GM10847 (cell line): Measurements from ENCODE around the gene CERCAM.

Experiments
- POLR2A ChIP-seq: IDR thresholded peaks from 2 replicates; pipeline ENCODE4 v1.6.1; 2011; ENCODE audit not compliant: insufficient read length; ENCODE audit errors: extremely low read depth

CERCAM gene

GRCh38 chr9:128420651-128421481 lies at the start of gene CERCAM:
Gene CERCAM, plus strand, starts transcription at chr9:128420857. Its CDS starts 21 bp downstream, at chr9:128420878.
- no peak for TF ChIP-seq POLR2A

DNA sequence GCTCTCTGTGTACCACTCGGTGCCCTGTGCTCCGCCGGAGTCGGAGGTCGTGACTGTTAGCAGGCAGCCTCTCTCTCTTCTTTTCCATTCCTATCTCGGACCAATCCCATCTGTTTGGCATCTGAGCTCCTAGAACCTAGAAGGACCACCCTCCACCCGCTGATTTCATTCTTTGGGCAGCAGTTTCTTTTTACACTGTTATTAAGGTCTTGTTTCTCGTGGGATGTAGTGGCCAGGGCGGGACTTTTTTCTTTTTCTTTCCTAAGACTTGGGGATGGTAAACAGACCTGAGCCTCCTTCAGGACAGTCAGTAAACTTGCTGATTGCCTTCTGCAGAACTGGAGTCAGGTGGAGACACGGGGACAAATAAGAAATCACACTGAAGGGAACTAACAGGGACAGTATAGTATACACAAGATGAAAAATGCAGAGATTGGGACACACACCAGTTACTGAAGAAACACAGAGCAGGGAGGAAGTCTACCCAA lies 49.0 kb upstream of the CERCAM start:
- no peak for TF ChIP-seq POLR2A

- TF ChIP-seq POLR2A = no peak
These were observed 48.4 kb upstream of the CERCAM start for GRCh38 chr9:128372188-128372641.

- no peak for TF ChIP-seq POLR2A
These were observed 47.9 kb upstream of the CERCAM start for GRCh38 chr9:128372784-128373183.

DNA sequence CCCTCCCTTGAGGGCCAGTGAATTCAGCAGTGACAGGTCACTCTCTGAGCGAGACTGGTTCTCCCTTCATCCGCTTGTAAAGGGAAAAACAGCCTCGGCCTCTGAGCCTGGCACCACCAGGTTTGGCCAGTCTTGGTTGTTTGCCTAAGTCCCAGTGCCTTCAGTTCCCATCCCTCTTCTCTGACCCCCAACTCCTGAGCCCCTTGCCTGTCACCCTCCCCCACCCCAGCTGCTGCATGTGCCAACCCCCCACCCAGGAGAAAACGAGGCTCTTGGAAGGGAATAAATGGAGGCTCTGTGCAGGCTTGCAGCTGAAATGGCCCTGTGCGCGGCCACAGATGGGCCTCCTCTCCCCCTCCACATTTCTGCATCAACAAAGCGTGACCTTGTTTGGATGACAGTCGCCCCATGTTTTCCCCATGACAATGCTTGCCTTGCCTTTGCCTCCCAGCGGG lies 46.4 kb upstream of the CERCAM start:
- TF ChIP-seq POLR2A = no peak

DNA sequence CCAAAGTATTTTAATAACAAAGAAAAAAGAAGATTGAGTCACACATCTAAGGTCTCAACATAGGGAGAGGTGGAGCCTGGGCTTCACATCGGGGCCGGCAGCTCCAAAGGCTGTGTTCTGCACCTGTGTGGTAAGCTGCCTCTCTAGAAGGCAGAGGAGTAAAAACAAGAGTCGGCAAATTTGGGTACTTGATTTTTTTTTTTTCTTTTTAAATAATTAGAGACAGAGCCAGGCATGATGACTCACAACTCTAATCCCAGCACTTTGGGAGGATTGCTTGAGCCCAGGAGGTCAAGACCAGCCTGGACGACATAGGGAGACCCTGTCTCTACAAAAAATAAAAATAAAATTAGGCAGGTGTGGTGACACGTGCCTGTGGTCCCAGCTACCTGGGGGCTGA lies 44.8 kb upstream of the CERCAM start:
- TF ChIP-seq POLR2A = no peak

DNA sequence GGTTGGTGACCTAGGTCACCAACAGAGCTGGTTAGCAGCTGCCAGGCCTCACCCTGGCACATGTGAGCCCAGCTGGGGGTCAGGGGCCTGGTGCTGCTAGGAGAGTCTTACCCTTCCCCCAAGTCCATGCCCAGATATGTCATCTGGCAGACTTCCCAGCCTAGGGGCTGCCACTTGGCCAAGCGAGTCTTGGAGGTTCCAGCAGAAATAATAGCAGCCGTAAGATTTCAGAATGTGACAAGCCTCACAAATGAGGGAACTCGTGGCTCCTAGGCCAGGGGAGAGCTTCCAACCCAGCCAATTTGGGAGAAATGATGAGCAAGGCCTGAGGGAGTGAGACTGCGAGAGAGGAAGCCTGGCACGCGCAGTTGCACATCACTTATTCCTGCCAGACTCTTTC lies 38.4 kb upstream of the CERCAM start:
- no peak for TF ChIP-seq POLR2A

DNA sequence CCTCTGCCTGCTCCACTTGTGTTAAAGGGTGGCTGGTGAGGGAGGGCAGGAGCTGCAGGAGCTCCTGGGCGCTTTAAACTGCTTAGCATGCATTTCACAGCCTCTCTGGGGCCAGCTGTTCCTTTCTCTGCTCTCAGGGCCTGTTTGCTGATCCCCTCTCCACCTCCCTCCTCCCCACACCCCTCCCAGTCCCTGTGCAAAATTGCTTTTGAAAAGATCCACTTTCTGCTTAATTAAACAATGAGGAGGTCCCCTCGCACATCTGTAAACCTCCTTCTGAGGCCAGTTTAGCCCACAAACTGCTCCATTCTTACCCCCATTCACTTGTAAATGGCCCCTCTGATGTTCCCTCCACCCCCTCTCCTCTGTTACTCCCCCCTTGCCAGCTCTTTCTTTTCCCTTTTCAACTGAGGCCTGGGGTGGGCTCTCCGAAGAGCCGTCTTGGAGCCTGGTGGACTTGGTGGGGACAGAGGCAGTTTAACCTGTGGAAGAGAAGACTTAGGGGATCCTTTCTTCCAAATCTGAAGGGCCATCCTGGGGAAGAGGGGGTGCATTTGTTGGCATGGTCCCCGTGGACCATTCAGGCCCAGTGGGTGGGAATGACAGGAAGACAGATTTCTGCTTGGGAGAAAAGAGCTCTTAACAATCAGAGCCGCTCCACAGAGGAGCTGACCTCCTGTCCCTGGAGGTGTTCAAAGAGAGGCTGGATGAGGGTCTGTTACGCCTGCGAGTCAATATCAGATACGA lies 37.5 kb upstream of the CERCAM start:
- TF ChIP-seq POLR2A = no peak

DNA sequence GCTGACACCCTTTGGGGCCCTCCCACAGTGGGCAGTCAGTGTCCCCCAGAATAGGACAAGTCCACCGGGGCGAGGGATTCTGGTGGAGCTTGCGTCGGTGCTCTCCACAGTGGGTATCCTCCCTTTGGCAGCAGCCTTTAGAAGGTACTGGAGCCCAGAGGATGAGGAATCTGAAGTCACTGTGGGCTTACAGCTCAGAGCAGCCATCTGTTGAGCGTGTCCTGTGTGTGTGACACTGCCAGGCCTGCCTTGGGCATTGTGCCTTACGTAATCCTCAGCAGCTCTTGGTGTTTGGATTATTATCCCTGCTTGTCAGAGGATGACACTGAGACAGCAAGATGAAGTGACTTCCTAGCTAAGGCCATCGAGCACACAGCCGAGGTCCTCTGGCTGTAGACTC lies 36.9 kb upstream of the CERCAM start:
- no peak for TF ChIP-seq POLR2A

- TF ChIP-seq POLR2A = no peak
These were observed 35.7 kb upstream of the CERCAM start for GRCh38 chr9:128384801-128385495.

- no peak for TF ChIP-seq POLR2A
These were observed 34.9 kb upstream of the CERCAM start for GRCh38 chr9:128385496-128386460.

DNA sequence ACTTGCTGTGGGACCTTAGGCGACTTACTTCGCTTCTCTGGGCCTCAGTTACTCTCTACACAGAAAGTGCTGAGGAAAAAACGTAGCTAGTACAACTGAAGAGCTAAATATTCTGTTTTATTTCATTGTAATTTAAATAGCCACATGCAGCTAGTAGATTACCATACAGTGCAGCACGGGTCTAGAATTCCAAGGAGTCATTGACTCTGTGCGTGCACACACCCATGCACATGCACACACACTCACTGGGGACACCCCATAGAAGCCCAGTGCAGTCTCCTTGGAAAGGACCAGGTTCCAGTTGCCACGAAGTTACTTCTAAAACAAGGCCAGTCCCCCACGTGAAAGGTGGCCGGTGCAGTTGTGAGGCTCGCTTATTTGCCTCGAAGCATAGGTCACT lies 32.5 kb upstream of the CERCAM start:
- TF ChIP-seq POLR2A = no peak

- TF ChIP-seq POLR2A = no peak
These were observed 31.1 kb upstream of the CERCAM start for GRCh38 chr9:128389395-128390149.

- no peak for TF ChIP-seq POLR2A
These were observed 30.4 kb upstream of the CERCAM start for GRCh38 chr9:128390150-128390812.
